K562 (cell line): ENCODE measurements around the gene ALG1. TPM values are rescaled to one million over a fixed set of nuclear protein-coding genes. Genes with fewer than 3 reads are reported as not detected.
A peak's percentile ranks its signal among the peaks of the same experiment; 100 is the strongest.

Experiments used
- ATAC-seq: fragments of 200-7000 bp; cut with Tn5 transposase; 3 replicates; pipeline ENCODE4 v1.9.1; 2020; ENCODE audit warnings: moderate library complexity
- BruUV-seq: library from RNA; stranded (reverse); fragments of 400-500 nt; replicated peaks from 2 replicates; lab custom pipeline; 2021; lab: Mats Ljungman, UMichigan
- CTCF ChIA-PET: fragments of 300-600 bp; formaldehyde crosslinking; extraction: SDS; loops from one replicate; lab custom pipeline; 2021; ENCODE audit warnings: low intra/inter-chr PET ratio; lab: Yijun Ruan, JAX
- POLR2A ChIA-PET: fragments of 300-600, 350-650 bp; sonication (Branson Sonifier 250); formaldehyde crosslinking; extraction: SDS; loops from one replicate; lab custom pipeline; 2021; ENCODE audit warnings: antibody characterized with exemption, inconsistent platforms; lab: Yijun Ruan, JAX
- DNase-seq, 4 experiments: peaks; one replicate each; pipeline versions ENCODE4 v3.0.0 to v3.0.0-alpha.2; 2011 to 2018; ENCODE audit warnings: low spot score in 3 of 4, mixed read lengths in 3 of 4; ENCODE audit errors: extremely low read depth in 1 of 4
- FAIRE-seq: peaks from 2 replicates; lab custom pipeline; 2011; peaks lifted over from hg19 to GRCh38; lab: Jason Lieb, UNC
- H2AFZ ChIP-seq: 2 replicates; pipeline ENCODE4 v1.6.0; 2011; ENCODE audit warnings: low read depth, low read length, control low read depth, inconsistent platforms
- H3K27ac ChIP-seq: fragments of 200-600 bp; 3 replicates; pipeline ENCODE4 v1.8.0; 2011; ENCODE audit warnings: low read depth, mild to moderate bottlenecking, control low read depth, inconsistent platforms, low read length, moderate library complexity, mixed read lengths; ENCODE audit errors: extremely low read depth
- H3K27me3 ChIP-seq, 2 experiments: fragments of 300-600 bp in 1 of 2; 2 replicates in 1 of 2; 3 replicates in 1 of 2; pipeline versions ENCODE4 v1.6.0 to v1.8.0; 2011; ENCODE audit warnings: inconsistent platforms in 2 of 2, low read length in 2 of 2, mild to moderate bottlenecking in 1 of 2, mixed read lengths in 1 of 2, moderate library complexity in 1 of 2; ENCODE audit not compliant: control insufficient read depth in 2 of 2, insufficient read depth in 2 of 2
- H3K36me3 ChIP-seq: fragments of 300-600 bp; 3 replicates; pipeline ENCODE4 v1.8.0; 2011; ENCODE audit warnings: mild to moderate bottlenecking, low read length, inconsistent platforms; ENCODE audit not compliant: control insufficient read depth, insufficient read depth
- H3K4me1 ChIP-seq, 2 experiments: fragments of 200-600 bp in 1 of 2; replicated peaks in 1 of 2; 2 replicates in 1 of 2; 3 replicates in 1 of 2; pipeline versions ENCODE4 v1.5.1 to v1.8.0; 2011; ENCODE audit warnings: inconsistent platforms in 2 of 2, low read length in 2 of 2, mild to moderate bottlenecking in 1 of 2, mixed read lengths in 1 of 2, moderate library complexity in 1 of 2; ENCODE audit not compliant: control insufficient read depth in 2 of 2, insufficient read depth in 2 of 2
- H3K4me2 ChIP-seq: 2 replicates; pipeline ENCODE4 v1.6.1; 2011; ENCODE audit warnings: low read length, control low read depth, inconsistent platforms, mixed read lengths; ENCODE audit not compliant: insufficient read depth
- H3K4me3 ChIP-seq: fragments of 200-600 bp; sonication (generic), shearing (Covaris generic); 2 replicates; pipeline ENCODE4 v1.5.1; 2016; ENCODE audit warnings: control low read depth, inconsistent platforms
- H3K79me2 ChIP-seq: fragments of 200-600 bp; 3 replicates; pipeline ENCODE4 v1.8.0; 2011; ENCODE audit warnings: low read length, inconsistent platforms; ENCODE audit not compliant: control insufficient read depth, insufficient read depth
- H3K9ac ChIP-seq, 2 experiments: 2 replicates each; pipeline versions ENCODE4 v1.6.0 to v1.6.1; 2011; ENCODE audit warnings: low read depth in 2 of 2, low read length in 2 of 2, control low read depth in 1 of 2, inconsistent platforms in 1 of 2, mild to moderate bottlenecking in 1 of 2, mixed read lengths in 1 of 2; ENCODE audit not compliant: insufficient read depth in 1 of 2
- H3K9me1 ChIP-seq: one replicate; pipeline ENCODE4 v1.6.0; 2011; ENCODE audit warnings: inconsistent platforms, mild to moderate bottlenecking, low read length, moderate library complexity; ENCODE audit not compliant: control insufficient read depth, insufficient read depth
- H3K9me3 ChIP-seq: replicated peaks from 2 replicates; pipeline ENCODE4 v1.5.1; 2011; ENCODE audit warnings: low read depth, low read length, inconsistent platforms; ENCODE audit not compliant: control insufficient read depth, insufficient read depth
- H4K20me1 ChIP-seq: replicated peaks from 2 replicates; pipeline ENCODE4 v1.6.1; 2011; ENCODE audit warnings: low read length, inconsistent platforms, mixed read lengths; ENCODE audit not compliant: control insufficient read depth, insufficient read depth
- CBX5 ChIP-seq: IDR thresholded peaks from 2 replicates; pipeline ENCODE4 v1.6.1; 2014; ENCODE audit warnings: low read depth, borderline replicate concordance
- EHMT2 ChIP-seq: fragments of 450-650 bp; IDR thresholded peaks from 2 replicates; pipeline ENCODE4 v1.6.1; 2018; ENCODE audit warnings: antibody characterized with exemption
- GATAD2A ChIP-seq: fragments of 450-650 bp; IDR thresholded peaks from 2 replicates; pipeline ENCODE4 v1.6.1; 2017
- IRF2 ChIP-seq: sonication (generic); formaldehyde crosslinking; IDR thresholded peaks from 2 replicates; pipeline ENCODE4 v1.8.1; 2022; ENCODE audit warnings: mild to moderate bottlenecking, missing genetic modification reagents
- NEUROD1 ChIP-seq: fragments of 150-350 bp; IDR thresholded peaks from 2 replicates; pipeline ENCODE4 v1.6.1; 2014; ENCODE audit warnings: borderline replicate concordance, low read length, low read depth; ENCODE audit not compliant: partially characterized antibody
- PML ChIP-seq: IDR thresholded peaks from 2 replicates; pipeline ENCODE4 v1.6.1; 2012; ENCODE audit warnings: low read length, inconsistent platforms
- RNF2 ChIP-seq: sonication (generic); IDR thresholded peaks from 2 replicates; pipeline ENCODE4 v1.6.1; 2016
- ZBTB7A ChIP-seq: IDR thresholded peaks from 2 replicates; pipeline ENCODE4 v1.6.1; 2011; ENCODE audit warnings: low read depth, mild to moderate bottlenecking, low read length, moderate library complexity, borderline replicate concordance; ENCODE audit not compliant: control insufficient read depth
- ZC3H4 ChIP-seq: sonication (generic); formaldehyde crosslinking; IDR thresholded peaks from 2 replicates; pipeline ENCODE4 v1.9.0; 2021; ENCODE audit warnings: missing genetic modification reagents, borderline replicate concordance
- ZNF76 ChIP-seq: fragments of 250-450 bp; sonication (Bioruptor Pico); IDR thresholded peaks from 2 replicates; pipeline ENCODE4 v1.4.0; 2020; ENCODE audit warnings: mild to moderate bottlenecking, moderate library complexity, borderline replicate concordance
- WGBS: fragments of 100-300 bp; shearing (Covaris generic); methylation state at CpG from one replicate; pipeline ENCODE4 v1.1.6; 2016; ENCODE audit warnings: low coverage, mixed read lengths; ENCODE audit not compliant: insufficient coverage; ENCODE audit errors: missing lambda C conversion rate; 5-methylcytosine and 5-hydroxymethylcytosine counted together
- in situ Hi-C: fragments of 300-500 bp; cut with MboI; formaldehyde crosslinking; loops from 4 replicates; pipeline ENCODE4 v1.15.0; 2018; ENCODE audit warnings: inconsistent platforms, mixed read lengths
- intact Hi-C: fragments of 100-400 bp; cut with micrococcal nuclease; formaldehyde crosslinking; loops from 2 replicates; pipeline ENCODE4 v1.14.2; 2022
- polyA plus RNA-seq, 8 experiments: library from polyadenylated mRNA; depleted of rRNA in 4 of 8; stranded (reverse) in 5 of 8; unstranded in 3 of 8; fragments of >200 nt; fragmentation: Nextera tagmentation in 2 of 8; fragmentation: Illumina TruSeq in 1 of 8; extraction: Ambion mirVana in 2 of 8; extraction: Trizol in 1 of 8; gene quantifications; 2 replicates each; pipeline versions ENCODE4 v1.2.1 to v1.2.3, GENCODE V29; 2011 to 2014; ENCODE audit warnings: inconsistent platforms in 1 of 8, missing spikeins in 1 of 8
- total RNA-seq, 7 experiments: library from RNA; depleted of rRNA in 6 of 7; stranded (reverse); fragments of >200 nt in 6 of 7; fragmentation: Illumina TruSeq in 2 of 7; extraction: Trizol in 2 of 7; gene quantifications; 2 replicates each; pipeline versions ENCODE4 v1.2.1 to v1.2.3, GENCODE V29; 2011 to 2021; ENCODE audit warnings: low replicate concordance in 1 of 7
- TF ChIP-seq, protein P1 (sequence below), 2 experiments: fragments of 450-650 bp; conservative IDR thresholded peaks; 2 replicates each; pipeline ENCODE4 v1.6.1; 2017; ENCODE audit warnings: mild to moderate bottlenecking in 2 of 2, moderate library complexity in 2 of 2
- TF ChIP-seq, protein P2 (sequence below): sonication (generic); formaldehyde crosslinking; IDR thresholded peaks from 2 replicates; pipeline ENCODE4 v1.9.0; 2022; ENCODE audit warnings: mild to moderate bottlenecking, missing genetic modification reagents
- TF ChIP-seq, protein P3 (sequence below): sonication (generic); formaldehyde crosslinking; IDR thresholded peaks from 2 replicates; pipeline ENCODE4 v1.8.0; 2022; ENCODE audit warnings: mild to moderate bottlenecking, low read depth, missing genetic modification reagents

Gene ALG1
- total and polyA plus RNA-seq, 9 of the 15 experiments (the other 6 are each of a cell fraction or from before 2014, with no cell fraction given), result 1.1 to 26.4 (median 18.3) TPM

DNA sequence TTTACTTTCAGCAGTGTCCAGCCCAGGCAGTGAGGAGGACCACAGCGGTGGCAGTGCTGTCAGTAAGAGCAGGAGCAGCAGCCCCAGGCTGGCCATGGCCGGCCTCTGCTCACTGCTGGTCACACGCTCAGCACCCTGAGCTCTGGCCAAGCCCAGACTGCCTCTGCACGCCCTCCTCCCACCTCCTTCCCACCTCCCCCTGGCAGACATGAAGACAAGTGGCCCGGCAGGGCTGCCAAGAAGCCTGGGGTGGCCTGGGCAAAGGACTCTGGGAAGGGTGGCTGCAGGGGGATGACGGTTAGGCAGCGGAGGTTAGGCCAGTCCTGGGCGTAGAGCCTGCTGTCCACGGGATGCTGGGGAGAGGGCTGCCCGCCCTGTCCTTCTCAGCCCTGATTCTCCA, 5.8 kb upstream of the ALG1 start, which contains the start of gene C16orf89:
Gene C16orf89, minus strand, starts transcription at position 144 of the 400 bp plus-strand sequence. Its CDS starts 48 bp downstream, at position 96.
- WGBS, result 3% methylated on average over 10 of the region's 10 CpGs
- ChIA-PET CTCF (no interaction called here), POLR2A (interaction anchor here (0.6 to 1.0 kb wide), 4 partner anchors 9 to 297 kb away, joined by 3 to 4 read pairs (median 4); no protein-coding TSS in a partner anchor)
- peak; percentile 42; the same call in 1 of the 3 replicates for ATAC-seq
- peaks cover 36 to 52% of the 10 kb centered on the region in 2 experiments; a peak in 4 of 5 replicates for H3K27me3 ChIP-seq
- no peaks in the 10 kb centered on the region for H3K36me3 ChIP-seq
- H3K9me3 ChIP-seq, result peaks cover 2% of the 10 kb centered on the region; the same call in 1 of the 2 replicates
- H3K9me1 ChIP-seq, result no peaks in the 10 kb centered on the region
- H3K79me2 ChIP-seq, result no peaks in the 10 kb centered on the region
- intact Hi-C loops (no loop called here), in situ Hi-C loops (no loop called here)
- FAIRE-seq, result no peak
- 0 out of 2 replicates have a peak, but pooled peaks cover 4% of the 10 kb centered on the region for H4K20me1 ChIP-seq
- H2AFZ ChIP-seq, result no peak within 1 kb of the TSS
- H3K9ac ChIP-seq, result peak within 1 kb of the TSS in 1 of 2 experiments; percentile 76; a peak in 2 of 4 replicates
- BruUV-seq, result no TSS peak
- TF ChIP-seq PML (no peak), RNF2 (no peak), CBX5 (no peak), ZC3H4 (no peak), NEUROD1 (no peak), IRF2 (no peak), GATAD2A (no peak), EHMT2 (no peak), ZNF76 (CRISPR knock-in tag) (no peak), ZBTB7A (no peak)
- TF ChIP-seq, protein P1, sequence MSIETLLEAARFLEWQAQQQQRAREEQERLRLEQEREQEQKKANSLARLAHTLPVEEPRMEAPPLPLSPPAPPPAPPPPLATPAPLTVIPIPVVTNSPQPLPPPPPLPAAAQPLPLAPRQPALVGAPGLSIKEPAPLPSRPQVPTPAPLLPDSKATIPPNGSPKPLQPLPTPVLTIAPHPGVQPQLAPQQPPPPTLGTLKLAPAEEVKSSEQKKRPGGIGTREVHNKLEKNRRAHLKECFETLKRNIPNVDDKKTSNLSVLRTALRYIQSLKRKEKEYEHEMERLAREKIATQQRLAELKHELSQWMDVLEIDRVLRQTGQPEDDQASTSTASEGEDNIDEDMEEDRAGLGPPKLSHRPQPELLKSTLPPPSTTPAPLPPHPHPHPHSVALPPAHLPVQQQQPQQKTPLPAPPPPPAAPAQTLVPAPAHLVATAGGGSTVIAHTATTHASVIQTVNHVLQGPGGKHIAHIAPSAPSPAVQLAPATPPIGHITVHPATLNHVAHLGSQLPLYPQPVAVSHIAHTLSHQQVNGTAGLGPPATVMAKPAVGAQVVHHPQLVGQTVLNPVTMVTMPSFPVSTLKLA (conservative IDR thresholded peaks at IDR 0.05), result no peak
- TF ChIP-seq, protein P2, sequence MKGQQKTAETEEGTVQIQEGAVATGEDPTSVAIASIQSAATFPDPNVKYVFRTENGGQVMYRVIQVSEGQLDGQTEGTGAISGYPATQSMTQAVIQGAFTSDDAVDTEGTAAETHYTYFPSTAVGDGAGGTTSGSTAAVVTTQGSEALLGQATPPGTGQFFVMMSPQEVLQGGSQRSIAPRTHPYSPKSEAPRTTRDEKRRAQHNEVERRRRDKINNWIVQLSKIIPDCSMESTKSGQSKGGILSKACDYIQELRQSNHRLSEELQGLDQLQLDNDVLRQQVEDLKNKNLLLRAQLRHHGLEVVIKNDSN (CRISPR knock-in tag), result no peak
- TF ChIP-seq, protein P3, sequence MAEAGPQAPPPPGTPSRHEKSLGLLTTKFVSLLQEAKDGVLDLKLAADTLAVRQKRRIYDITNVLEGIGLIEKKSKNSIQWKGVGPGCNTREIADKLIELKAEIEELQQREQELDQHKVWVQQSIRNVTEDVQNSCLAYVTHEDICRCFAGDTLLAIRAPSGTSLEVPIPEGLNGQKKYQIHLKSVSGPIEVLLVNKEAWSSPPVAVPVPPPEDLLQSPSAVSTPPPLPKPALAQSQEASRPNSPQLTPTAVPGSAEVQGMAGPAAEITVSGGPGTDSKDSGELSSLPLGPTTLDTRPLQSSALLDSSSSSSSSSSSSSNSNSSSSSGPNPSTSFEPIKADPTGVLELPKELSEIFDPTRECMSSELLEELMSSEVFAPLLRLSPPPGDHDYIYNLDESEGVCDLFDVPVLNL (CRISPR knock-in tag), result no peak
- H3K27ac ChIP-seq, result no peak within 1 kb of the TSS
- H3K4me2 ChIP-seq, result no peak within 1 kb of the TSS
- no peak for DNase-seq
- H3K4me1 ChIP-seq, result peaks cover 0 to 5% of the 10 kb centered on the region in 2 experiments; a peak in 2 of 5 replicates
- H3K4me3 ChIP-seq, result no peak within 1 kb of the TSS
